ENCODE results near the gene PPCDC.

DNA sequence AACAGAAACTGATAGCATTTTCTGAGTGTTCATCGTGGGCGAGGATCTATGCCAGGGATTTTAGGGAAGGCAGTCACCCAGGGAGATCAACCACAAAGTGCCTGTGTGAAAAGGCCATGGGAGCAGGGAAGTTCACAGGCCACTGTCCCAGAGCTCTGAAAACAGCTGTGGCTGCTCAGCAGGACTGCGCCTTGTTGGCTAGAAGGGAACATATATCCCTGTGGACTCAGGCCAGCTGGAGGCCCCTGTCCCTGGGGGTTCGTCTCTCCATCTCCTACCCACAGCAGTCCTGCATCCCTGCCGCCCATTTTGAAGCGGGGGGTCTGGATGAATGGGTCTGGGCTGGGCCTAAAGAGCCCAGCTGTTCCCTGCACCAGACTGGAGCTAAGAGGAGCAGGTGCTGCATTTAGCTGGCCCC is 27.8 kb downstream of the PPCDC start:
- TF ChIP-seq CBFB (IDR thresholded peaks at IDR 0.05; ENCODE audit: low read depth): no peak
- no peak for TF ChIP-seq NR2C2 (IDR thresholded peaks at IDR 0.05; ENCODE audit: borderline replicate concordance, control insufficient read depth, insufficient read length, low read depth)
- TF ChIP-seq POLR2AphosphoS5 (IDR thresholded peaks at IDR 0.05; ENCODE audit: low read length): no peak
- TF ChIP-seq, protein P1, sequence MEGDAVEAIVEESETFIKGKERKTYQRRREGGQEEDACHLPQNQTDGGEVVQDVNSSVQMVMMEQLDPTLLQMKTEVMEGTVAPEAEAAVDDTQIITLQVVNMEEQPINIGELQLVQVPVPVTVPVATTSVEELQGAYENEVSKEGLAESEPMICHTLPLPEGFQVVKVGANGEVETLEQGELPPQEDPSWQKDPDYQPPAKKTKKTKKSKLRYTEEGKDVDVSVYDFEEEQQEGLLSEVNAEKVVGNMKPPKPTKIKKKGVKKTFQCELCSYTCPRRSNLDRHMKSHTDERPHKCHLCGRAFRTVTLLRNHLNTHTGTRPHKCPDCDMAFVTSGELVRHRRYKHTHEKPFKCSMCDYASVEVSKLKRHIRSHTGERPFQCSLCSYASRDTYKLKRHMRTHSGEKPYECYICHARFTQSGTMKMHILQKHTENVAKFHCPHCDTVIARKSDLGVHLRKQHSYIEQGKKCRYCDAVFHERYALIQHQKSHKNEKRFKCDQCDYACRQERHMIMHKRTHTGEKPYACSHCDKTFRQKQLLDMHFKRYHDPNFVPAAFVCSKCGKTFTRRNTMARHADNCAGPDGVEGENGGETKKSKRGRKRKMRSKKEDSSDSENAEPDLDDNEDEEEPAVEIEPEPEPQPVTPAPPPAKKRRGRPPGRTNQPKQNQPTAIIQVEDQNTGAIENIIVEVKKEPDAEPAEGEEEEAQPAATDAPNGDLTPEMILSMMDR (IDR thresholded peaks at IDR 0.05 in 2 of 3, conservative IDR thresholded peaks at IDR 0.05 in 1 of 3; ENCODE audit: control insufficient read depth in 2 of 3, extremely low read depth in 1 of 3, insufficient read depth in 1 of 3, low read depth in 3 of 3, low read length in 3 of 3): no peak
- no peak for TF ChIP-seq CBX5 (IDR thresholded peaks at IDR 0.05; ENCODE audit: low read depth)

Measured in GM12878 (cell line).